Skeletal muscle satellite cell (primary cell): ENCODE data around the gene MEIG1.
"Not testable (repeated sequence)": the region's sequence is repeated elsewhere in the genome, so short reads cannot be mapped to it uniquely, and the experiment has no call there.

Source experiments
- H3K27me3 ChIP-seq: 2 replicates; pipeline ENCODE4 v1.7.0; 2013; ENCODE audit warnings: low read length; ENCODE audit not compliant: control insufficient read depth, insufficient read depth
- H3K36me3 ChIP-seq: 2 replicates; pipeline ENCODE4 v1.7.0; 2013; ENCODE audit warnings: mild to moderate bottlenecking, control low read depth, low read length; ENCODE audit not compliant: insufficient read depth
- H3K4me1 ChIP-seq: 2 replicates; pipeline ENCODE4 v1.7.0; 2013; ENCODE audit warnings: low read length; ENCODE audit not compliant: control insufficient read depth, insufficient read depth
- H3K4me2 ChIP-seq: 2 replicates; pipeline ENCODE4 v1.7.0; 2013; ENCODE audit warnings: mild to moderate bottlenecking, low read length
- H3K4me3 ChIP-seq: 2 replicates; pipeline ENCODE4 v1.7.0; 2013; ENCODE audit warnings: low read length
- H3K9ac ChIP-seq: 2 replicates; pipeline ENCODE4 v1.7.0; 2013; ENCODE audit warnings: mild to moderate bottlenecking, low read depth, low read length, moderate library complexity
- H3K9me3 ChIP-seq: replicated peaks from 2 replicates; pipeline ENCODE4 v1.7.0; 2013; ENCODE audit warnings: mild to moderate bottlenecking, control low read depth, low read length

The MEIG1 gene

GRCh38 chr10:14995964-14996565, 36.9 kb downstream of the MEIG1 start:
- H3K27me3 ChIP-seq: no peaks in the 10 kb centered on the region
- no peaks in the 10 kb centered on the region for H3K9me3 ChIP-seq
- H3K36me3 ChIP-seq: no peaks in the 10 kb centered on the region
- peak overlapping the region; percentile 66 for H3K4me2 ChIP-seq
- H3K4me3 ChIP-seq: peak overlapping the region; percentile 66
- H3K4me1 ChIP-seq: no peaks in the 10 kb centered on the region
- H3K9ac ChIP-seq: peak overlapping the region; percentile 56

GRCh38 chr10:15013530-15013929, 54.3 kb downstream of the MEIG1 start:
- H3K36me3 ChIP-seq, H3K4me3 ChIP-seq, H3K9ac ChIP-seq, H3K9me3 ChIP-seq, H3K4me1 ChIP-seq, H3K4me2 ChIP-seq: not testable (repeated sequence)
- H3K27me3 ChIP-seq: peaks cover 14% of the 10 kb centered on the region

GRCh38 chr10:15015451-15015850, 56.3 kb downstream of the MEIG1 start:
- Histone ChIP-seq H3K9ac (no peak overlapping the region), H3K9me3 (no peaks in the 10 kb centered on the region), H3K4me2 (no peak overlapping the region), H3K27me3 (peaks cover 14% of the 10 kb centered on the region), H3K36me3 (no peaks in the 10 kb centered on the region), H3K4me3 (no peak overlapping the region), H3K4me1 (no peaks in the 10 kb centered on the region)

- H3K4me1 ChIP-seq, H3K4me3 ChIP-seq, H3K9me3 ChIP-seq, H3K27me3 ChIP-seq, H3K36me3 ChIP-seq, H3K9ac ChIP-seq: not testable (repeated sequence)
- peak overlapping the region; percentile 21 for H3K4me2 ChIP-seq
Measured at GRCh38 chr10:15020966-15021365, 61.8 kb downstream of the MEIG1 start.
